KBM-7 (cell line): ENCODE data around the gene HCFC2.
A peak's percentile ranks its signal among the peaks of the same experiment; 100 is the strongest.

ENCODE experiments used
- DNase-seq: peaks from one replicate; pipeline ENCODE4 v3.0.0-alpha.2; 2015
- in situ Hi-C: fragments of 300-500 bp; cut with MboI; formaldehyde crosslinking; loops from 2 replicates; pipeline ENCODE4 v1.14.3; 2020; ENCODE audit warnings: low sequenced_read_pairs, low pct_unique_long_range_greater_than_20kb, mixed read lengths

The HCFC2 gene

DNA sequence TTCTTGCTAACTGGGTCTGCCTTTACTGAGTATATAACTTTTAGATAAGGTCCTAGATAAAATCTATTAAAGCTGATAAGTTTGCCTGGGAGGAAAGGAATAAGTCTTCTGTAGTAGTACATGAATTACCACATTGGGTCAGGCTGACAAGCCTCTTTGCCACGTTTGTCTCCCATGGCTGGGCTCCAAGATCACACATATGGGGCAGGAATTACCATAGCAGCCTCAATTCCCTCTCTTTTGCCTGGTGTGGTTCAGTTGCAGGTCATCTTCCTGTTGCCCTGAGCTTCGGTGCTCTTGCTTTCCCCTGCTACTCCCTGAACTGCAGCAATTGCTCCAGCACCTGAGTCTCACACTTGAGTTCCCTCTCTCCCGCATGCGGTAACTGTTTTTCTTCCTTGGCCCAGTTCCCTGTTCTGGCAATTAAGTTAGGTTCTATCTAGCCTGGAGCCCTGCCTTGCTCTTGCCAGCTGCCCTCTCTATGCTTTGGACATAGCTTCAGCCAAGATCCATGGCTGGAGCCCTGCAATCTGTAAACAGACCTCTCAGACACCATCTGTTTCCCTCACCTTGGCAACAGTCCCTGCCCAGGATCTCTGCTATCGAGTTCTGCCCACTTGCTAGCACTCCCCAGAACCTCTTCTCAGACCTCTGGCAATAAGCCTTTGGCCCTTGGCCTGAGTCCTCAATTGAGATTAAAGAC lies 8.5 kb upstream of the HCFC2 start:
- in situ Hi-C loops, result no loop called here
- no peak for DNase-seq

DNA sequence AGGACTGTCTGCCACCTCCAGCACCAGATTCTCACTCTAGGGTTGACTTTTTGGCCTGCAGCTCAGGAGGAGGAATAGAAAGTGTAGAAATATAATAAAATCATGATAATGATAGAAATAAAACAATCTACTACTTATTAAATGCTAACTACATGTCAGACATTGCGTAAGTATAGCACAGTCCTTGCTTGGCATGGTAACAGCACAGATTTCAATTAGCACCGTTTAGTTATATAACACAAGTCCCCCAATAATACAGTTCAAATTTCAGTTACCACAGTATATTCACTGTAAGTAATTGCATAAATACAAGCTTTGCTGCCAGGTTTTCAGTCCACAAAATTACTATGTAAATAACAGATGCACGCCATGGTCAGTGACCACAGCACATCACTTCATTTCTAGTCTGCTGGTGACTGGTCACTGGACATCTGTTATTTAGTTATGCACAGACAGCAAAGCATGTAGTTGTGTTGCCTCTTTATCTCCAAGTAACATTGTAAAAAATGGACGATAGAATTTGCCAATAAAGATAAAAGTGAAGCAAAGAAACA lies 7.8 kb upstream of the HCFC2 start:
- in situ Hi-C loops, result no loop called here
- DNase-seq, result no peak

DNA sequence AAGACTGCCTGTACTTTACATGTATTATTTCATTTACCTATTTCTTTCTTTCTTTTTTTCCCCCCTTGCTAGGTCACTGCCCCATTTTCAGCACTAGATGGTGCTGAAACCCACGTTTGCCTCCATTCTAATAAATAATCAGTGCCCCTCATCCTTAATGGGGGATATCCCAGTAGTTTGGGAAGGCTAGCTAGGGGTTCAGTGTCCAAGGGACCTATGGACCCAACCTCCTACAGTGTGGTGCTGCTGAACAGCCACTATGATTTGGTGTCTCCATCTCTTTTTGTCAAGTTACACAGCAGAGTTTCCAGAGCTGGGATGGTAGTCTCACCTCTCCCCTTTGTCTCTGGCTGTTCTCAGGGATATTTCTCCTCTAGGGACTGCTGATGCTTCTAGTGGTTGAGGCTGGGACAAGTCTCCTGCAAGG lies 6.5 kb upstream of the HCFC2 start:
- peak; percentile 57 for DNase-seq
- in situ Hi-C loops, result no loop called here

DNA sequence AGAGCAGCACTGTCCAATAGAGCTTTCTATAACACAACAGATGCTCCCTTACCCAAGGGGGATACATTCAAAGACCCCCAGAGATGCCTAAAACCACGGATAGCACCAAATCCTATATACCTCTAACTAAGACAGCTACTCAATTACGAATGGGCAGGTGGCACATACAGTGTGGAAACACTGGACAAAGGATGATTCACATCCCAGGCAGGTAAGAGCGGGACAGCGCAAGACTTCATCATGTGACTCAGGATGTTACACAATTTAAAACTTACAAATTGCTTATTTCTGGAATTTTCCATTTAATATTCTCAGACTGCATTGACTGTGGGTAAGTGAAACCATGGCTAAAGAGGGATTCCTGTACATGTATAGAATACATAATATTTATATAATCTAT lies 5.5 kb upstream of the HCFC2 start:
- in situ Hi-C loops, result no loop called here
- no peak for DNase-seq

DNA sequence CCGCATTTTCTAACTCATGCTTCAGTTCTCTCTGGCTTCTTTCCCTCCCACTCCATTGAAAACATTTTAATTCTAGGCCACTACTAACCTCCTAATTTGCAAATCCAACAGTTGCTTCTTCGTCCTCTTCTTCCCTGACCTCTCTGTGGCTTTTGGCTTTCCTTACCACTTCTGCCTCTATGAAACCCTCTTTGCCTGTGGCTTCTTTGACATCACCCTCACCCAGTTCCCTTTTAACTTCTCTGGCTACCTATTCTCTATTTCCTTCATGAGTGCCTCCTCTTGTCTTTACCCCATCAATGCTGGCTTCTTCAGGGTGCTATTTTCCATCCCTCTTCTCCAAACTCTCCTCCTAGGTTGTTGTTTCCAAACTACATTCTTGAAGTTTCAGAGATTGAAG lies 4.4 kb upstream of the HCFC2 start:
- in situ Hi-C loops, result no loop called here
- peak; percentile 25 for DNase-seq

DNA sequence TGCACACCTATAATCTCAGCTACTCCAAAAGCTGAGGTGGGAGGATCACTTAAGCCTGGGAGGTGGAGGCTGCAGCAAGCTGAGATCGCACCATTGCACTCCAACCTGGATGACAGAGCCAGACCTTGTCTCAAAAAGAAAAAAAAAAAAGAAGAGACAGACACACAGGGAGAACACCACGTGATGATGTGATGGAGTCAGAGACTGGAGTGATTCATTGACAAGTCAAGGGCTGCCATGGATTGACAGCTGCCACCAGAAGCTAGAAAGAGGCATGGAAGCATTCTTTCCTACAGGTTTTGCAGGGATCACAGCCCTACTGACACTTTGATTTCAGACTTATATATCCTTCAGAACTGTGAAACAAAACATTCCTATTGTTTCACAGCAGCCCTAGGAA lies 3.5 kb upstream of the HCFC2 start:
- in situ Hi-C loops, result no loop called here
- DNase-seq, result no peak

DNA sequence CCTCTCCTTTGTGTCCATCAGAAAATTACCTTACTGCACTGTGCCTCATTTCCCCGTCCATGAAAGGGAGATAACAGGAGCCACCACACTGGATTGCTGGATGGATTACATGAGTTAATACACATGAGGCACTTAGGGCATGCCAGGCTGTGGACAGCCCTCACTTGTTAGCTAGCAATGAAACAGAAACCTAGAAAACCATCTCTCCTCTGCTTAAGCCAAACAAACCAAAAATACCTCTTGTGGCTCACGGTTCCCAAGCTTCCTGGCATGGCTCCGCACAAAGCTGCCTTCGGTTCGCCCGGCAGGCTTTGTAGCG lies 660 bp upstream of the HCFC2 start:
- no peak for DNase-seq
- in situ Hi-C loops, result no loop called here

DNA sequence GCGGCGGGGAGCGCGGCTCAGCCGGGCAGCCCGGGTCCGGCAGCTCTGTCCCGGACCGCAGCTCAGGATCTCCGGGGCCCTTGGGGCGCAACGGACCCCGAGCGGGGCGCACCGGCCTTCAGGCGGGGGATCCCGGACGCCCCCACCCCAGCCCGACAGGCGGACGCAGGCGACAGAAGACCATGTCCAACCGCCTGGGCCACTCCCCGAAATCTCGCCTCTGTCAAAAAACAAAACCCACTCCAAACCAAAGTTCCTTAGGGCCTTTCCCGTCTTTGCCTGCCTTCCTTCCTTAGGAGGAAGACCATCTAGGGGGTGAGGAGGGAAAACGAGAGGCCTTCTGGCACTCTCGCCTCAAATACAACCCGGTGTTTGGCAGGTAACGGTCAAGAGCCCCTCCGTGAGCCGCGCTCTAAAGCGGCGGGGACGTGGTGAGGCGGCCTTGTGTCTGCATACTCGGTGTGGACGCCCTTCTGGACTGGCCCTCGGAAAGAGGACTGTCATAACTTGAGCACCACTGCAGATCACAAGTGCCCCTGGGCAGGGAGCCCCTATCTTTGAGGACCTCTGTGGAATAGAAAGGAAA lies 604 bp downstream of the HCFC2 start:
- no peak for DNase-seq
- in situ Hi-C loops, result no loop called here

DNA sequence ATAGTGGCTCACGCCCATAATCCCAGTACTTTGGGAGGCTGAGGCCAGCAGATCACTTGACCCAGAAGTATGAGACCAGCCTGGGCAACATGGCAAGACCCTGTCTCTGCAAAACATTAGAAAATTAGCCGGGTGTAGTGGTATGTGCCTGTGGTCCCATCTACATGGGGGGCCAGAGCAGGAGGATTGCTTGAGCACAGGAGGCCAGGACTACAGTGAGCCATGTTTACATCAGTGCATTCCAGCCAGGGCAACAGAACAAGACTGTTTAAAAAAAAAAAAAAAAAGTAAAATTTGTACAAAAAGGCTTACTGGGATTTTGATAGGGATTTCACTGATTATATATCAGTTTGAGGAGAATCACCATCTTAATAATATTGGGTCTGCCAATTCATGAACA lies 7.8 kb downstream of the HCFC2 start:
- in situ Hi-C loops, result no loop called here
- DNase-seq, result no peak

DNA sequence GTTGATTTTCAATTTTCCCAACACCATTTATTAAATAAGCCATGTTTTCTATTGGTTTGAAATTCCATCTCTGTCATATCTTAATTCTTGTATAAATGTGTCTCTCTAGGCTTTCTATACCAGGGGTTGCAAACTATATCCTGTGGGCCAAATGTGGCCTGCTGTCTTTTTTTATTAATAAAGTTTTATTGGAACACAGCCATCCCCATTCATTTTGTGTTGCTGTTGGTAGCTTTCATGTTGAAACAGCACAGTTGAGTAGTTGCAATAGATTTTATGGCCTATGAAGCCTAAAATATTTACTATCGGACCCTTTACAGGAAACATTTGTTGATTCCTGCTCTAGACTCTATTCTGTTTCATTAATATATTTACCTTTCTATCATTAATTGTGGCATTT lies 9.4 kb downstream of the HCFC2 start:
- in situ Hi-C loops, result no loop called here

DNA sequence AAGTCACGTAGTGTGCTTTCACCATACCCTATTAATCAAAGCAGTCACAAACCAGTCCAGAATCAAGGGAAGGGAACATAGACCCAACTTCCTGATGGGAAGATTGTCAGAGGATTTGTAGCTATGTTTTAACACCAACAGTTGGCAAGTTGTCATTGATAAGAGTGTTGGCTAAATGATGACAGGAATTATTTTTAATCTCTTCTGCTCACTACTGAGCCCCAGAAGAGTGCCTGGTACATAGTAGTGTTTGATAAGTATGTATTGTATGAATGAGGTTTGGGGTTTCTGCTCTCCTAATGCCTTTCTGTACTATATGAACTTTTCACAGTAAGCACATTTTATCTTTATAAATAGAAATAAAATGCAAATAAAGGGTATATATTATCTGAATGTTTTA lies 14.7 kb downstream of the HCFC2 start:
- in situ Hi-C loops, result no loop called here
- DNase-seq, result no peak

More for the DNA sequence above, 9.4 kb downstream of the HCFC2 start:
- no peak for DNase-seq

DNA sequence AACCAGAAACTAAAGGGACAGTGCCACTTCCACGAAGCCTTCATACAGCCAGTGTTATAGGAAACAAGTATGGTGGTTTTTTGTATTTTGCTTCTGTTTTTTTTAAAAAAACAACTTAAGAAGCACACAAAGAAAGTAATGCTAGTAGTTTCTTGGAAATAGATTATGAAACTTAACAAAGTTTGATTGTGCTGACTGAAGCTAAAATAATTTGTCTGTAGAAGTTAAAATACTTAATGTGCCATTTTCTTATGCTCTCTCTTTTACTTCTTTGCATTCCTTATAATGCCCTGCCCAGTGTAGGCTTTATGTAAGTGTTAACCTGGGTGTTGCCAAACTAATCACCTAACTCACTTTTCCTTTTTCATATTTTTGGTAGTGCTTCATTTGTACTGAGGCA lies 16.4 kb downstream of the HCFC2 start:
- in situ Hi-C loops, result no loop called here

DNA sequence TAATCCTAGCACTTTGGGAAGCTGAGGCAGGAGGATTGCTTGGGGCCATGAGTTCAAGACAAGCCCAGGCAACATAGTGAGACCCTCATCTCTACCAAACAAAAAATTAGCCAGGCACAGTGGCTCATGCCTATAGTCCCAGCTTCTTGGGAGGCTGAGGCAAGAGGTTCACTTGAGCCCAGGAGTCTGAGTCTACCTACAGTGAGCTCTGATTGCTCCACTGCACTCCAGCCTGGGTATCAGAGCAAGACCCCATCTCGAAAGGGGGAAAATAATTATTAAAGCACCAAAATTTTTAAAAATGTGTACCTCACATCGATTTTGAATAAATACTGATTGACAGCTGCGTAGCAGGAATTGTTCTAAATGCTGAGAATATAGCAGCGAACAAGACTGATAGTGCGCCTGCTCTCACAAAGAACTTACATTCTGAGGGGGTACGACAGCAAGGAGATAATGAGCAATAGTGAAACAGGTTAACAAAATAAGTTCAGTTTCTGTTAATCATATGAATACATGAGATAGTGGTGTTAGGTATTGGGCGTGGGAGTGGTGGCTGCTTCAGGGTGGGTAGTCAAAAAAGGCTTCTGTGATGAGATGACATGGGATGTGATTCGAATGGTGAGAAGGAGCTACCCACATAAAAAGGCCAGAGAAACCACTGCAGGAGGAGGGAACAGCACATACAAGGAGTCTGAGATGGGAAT lies 19.6 kb downstream of the HCFC2 start:
- in situ Hi-C loops, result no loop called here

More for the DNA sequence above, 16.4 kb downstream of the HCFC2 start:
- DNase-seq, result no peak

DNA sequence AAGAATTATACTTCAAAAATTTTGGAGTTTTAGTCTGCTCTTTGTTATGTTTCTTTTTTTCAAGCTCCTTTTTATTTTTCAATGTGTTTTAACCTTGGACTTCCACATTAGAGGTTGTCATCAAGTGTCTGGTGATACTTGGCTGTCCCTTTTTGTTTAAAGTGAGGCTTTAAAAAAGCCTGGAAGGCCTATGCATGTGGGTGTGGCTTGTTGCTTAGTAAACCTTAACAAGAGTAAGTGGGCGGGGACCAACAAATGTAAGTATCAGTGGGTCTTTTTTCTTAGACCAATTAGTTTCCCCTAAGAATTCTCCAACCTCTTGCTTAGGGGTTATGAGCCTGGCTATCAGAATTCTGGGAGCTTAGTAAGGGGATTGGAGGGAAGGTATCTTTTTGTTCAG lies 26.4 kb downstream of the HCFC2 start:
- no peak for DNase-seq
- in situ Hi-C loops, result no loop called here

More for the DNA sequence above, 19.6 kb downstream of the HCFC2 start:
- no peak for DNase-seq

DNA sequence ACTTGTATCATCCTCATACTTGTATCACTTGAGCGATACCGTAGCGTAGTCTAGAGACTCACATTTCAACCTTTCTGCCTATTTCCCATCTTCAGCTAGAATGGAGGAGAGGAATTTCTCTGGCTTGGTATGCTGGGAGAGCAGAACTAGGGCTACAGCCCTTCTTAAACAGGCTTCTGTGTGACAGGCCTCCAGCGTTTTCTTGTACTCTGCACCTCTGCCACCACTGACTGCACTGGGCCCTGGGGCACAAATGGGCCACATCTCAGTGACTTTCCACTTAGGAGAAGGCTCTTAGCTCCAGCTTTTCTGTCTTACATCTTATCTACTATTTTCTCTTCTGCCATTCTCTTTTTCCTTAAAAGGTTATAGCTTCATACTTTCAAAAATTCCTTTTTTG lies 26.8 kb downstream of the HCFC2 start:
- no peak for DNase-seq
- in situ Hi-C loops, result no loop called here

DNA sequence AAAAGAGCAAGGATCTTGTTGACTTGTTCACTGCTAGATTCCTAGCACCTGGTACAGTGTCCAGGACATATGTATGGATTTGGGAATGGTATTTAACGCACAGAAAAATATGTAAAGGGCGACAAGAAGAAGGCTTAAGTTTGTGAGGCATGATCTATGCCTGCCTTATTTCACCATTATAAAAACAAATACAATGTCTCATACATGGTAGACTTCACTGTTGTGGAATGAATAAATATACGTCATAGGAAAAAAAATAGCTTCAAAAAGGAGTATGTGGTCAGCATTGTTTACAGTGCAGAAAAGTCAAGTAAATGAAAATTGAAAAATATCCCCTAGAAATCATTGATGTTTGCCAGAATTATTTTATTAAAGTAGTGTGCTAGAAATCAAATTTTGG lies 30.0 kb downstream of the HCFC2 start:
- DNase-seq, result no peak

DNA sequence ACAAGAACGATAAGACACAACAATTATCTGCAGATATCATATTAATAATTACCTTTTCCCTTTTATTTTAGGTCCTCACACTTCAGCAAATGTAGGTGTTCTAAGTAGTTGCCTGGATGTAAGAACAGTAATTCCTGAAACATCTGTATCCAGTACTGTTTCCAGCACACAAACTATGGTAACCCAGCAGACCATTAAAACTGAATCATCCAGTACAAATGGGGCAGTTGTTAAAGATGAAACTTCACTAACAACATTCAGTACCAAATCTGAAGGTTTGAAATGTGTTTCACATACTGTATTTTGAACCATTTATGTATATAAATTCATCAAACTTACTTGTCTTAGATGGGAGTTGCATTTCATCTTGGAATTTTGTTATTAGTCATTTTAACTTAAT lies 31.0 kb downstream of the HCFC2 start:
- DNase-seq, result no peak
- in situ Hi-C loops, result no loop called here

More for the DNA sequence above, 30.0 kb downstream of the HCFC2 start:
- in situ Hi-C loops, result no loop called here

DNA sequence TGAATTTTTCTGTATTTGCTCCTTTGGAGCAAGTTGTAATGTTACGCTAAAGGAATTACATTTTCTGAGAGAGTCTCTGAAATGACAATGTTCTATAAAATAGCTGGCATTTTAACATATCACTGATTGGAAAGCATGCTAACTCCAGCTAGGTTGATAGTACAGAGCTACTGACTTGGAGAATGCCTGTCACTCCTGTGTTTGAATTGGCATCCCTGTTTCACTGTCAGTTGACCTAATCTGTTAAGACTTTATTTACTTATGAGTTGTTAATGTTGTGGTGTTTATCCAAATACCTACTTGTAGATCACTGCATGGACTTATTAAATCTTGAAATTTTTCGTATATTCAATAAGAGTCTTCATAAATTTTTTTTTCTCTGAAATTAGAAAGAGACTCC lies 33.6 kb downstream of the HCFC2 start:
- in situ Hi-C loops, result no loop called here
- DNase-seq, result no peak

DNA sequence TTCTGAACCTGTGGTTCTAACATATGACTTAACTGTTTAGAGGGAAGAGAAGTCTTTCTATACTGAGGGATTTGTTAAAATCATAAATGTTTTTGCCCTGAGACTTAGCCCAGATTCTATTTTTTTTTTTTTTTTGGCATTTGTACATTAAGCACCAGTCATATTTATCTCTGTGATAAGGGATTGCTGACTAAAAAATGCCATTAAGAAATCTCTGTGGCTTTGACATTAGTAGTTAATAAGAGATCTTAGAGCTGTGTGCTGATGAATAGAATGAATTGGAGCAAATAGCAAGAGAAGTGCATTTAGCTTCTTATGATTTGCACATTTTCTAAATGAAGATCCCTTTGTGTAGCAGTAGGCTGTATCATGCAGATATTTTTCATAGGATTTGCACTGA lies 41.1 kb downstream of the HCFC2 start:
- in situ Hi-C loops, result loop anchor here (25.0 kb wide), 1 partner anchor 218 kb away; no protein-coding TSS in a partner anchor
- no peak for DNase-seq

DNA sequence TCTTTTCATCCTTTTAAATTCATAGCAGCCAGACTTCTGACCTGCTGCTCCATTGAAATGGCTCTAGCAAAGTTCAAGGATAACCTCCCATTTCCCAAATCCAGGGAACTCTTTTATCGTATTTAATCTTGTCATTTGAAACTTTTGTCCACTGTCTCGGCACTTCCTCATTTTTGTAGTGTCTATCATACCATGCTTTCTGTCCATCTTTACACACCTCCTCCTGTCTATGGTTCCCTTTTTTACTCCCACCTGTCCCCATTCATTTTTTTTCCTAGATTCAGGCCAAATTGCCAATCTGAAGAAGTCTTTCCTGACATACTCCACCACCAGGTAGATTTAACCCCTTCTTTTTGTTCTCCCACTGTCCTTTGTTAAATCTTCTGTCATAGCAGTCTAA lies 42.6 kb downstream of the HCFC2 start:
- in situ Hi-C loops, result loop anchor here (25.0 kb wide), 1 partner anchor 220 kb away; no protein-coding TSS in a partner anchor

More for the DNA sequence above, 42.6 kb downstream of the HCFC2 start:
- DNase-seq, result peak; percentile 63
